GM12878 (cell line): ENCODE data around the gene TNXB.
"Not testable (repeated sequence)": the region's sequence is repeated elsewhere in the genome, so short reads cannot be mapped to it uniquely, and the experiment has no call there.

Experiments
- KDM1A ChIP-seq: fragments of 200-600 bp; sonication (generic); IDR thresholded peaks from 2 replicates; pipeline ENCODE4 v1.6.1; 2016; ENCODE audit warnings: borderline replicate concordance
- POLR2AphosphoS5 ChIP-seq: IDR thresholded peaks from 2 replicates; pipeline ENCODE4 v1.6.1; 2011; ENCODE audit warnings: mild to moderate bottlenecking, low read length, inconsistent platforms
- TF ChIP-seq, protein P1 (sequence below), 3 experiments: IDR thresholded peaks in 2 of 3; conservative IDR thresholded peaks in 1 of 3; 2 replicates each; pipeline ENCODE4 v1.5.1; 2011; ENCODE audit warnings: low read depth in 3 of 3, low read length in 3 of 3, mild to moderate bottlenecking in 3 of 3, control low read depth in 2 of 3, moderate library complexity in 2 of 3, inconsistent platforms in 1 of 3, mixed read lengths in 1 of 3; ENCODE audit not compliant: control insufficient read depth in 2 of 3, insufficient read depth in 1 of 3; ENCODE audit errors: extremely low read depth in 1 of 3
- TF ChIP-seq, protein P2 (sequence below): IDR thresholded peaks from 2 replicates; pipeline ENCODE4 v1.6.1; 2012; ENCODE audit warnings: low read length, inconsistent platforms

DNA sequence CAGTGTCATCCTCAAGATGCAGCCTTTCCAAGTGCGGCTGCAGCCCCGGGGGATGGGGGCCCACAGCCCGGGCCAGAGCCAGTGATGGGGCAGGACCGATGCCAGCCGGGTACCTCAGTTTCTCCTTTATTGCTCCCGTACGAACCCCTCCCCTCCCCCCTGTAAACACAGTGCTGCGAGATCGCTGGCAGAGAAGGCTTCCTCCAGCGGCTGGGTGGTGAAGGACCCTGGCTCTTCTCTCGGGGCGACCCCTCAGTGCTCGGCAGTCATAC, 68.2 kb downstream of the TNXB start:
- TF ChIP-seq KDM1A, POLR2AphosphoS5: not testable (repeated sequence)
- TF ChIP-seq, protein P1, sequence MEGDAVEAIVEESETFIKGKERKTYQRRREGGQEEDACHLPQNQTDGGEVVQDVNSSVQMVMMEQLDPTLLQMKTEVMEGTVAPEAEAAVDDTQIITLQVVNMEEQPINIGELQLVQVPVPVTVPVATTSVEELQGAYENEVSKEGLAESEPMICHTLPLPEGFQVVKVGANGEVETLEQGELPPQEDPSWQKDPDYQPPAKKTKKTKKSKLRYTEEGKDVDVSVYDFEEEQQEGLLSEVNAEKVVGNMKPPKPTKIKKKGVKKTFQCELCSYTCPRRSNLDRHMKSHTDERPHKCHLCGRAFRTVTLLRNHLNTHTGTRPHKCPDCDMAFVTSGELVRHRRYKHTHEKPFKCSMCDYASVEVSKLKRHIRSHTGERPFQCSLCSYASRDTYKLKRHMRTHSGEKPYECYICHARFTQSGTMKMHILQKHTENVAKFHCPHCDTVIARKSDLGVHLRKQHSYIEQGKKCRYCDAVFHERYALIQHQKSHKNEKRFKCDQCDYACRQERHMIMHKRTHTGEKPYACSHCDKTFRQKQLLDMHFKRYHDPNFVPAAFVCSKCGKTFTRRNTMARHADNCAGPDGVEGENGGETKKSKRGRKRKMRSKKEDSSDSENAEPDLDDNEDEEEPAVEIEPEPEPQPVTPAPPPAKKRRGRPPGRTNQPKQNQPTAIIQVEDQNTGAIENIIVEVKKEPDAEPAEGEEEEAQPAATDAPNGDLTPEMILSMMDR (IDR thresholded peaks at IDR 0.05 in 2 of 3, conservative IDR thresholded peaks at IDR 0.05 in 1 of 3; ENCODE audit: control insufficient read depth in 2 of 3, extremely low read depth in 1 of 3, insufficient read depth in 1 of 3, low read depth in 3 of 3, low read length in 3 of 3) = not testable (repeated sequence)
- TF ChIP-seq, protein P2, sequence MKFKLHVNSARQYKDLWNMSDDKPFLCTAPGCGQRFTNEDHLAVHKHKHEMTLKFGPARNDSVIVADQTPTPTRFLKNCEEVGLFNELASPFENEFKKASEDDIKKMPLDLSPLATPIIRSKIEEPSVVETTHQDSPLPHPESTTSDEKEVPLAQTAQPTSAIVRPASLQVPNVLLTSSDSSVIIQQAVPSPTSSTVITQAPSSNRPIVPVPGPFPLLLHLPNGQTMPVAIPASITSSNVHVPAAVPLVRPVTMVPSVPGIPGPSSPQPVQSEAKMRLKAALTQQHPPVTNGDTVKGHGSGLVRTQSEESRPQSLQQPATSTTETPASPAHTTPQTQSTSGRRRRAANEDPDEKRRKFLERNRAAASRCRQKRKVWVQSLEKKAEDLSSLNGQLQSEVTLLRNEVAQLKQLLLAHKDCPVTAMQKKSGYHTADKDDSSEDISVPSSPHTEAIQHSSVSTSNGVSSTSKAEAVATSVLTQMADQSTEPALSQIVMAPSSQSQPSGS = not testable (repeated sequence)
